Mesenchymal stem cell (in vitro differentiated cells and primary cell): ENCODE measurements around the gene OMG.

Experiments used
- DNase-seq: peaks from one replicate; pipeline ENCODE4 v3.0.0-alpha.2; 2013
- H2AFZ ChIP-seq: one replicate; pipeline ENCODE4 v1.6.1; 2013; ENCODE audit warnings: low read depth, mild to moderate bottlenecking, control low read depth, inconsistent platforms, low read length, moderate library complexity
- H2AK5ac ChIP-seq: 2 replicates; pipeline ENCODE4 v1.6.1; 2013; ENCODE audit warnings: low read length, moderate library complexity, mild to moderate bottlenecking, inconsistent platforms; ENCODE audit not compliant: severe bottlenecking
- H2BK120ac ChIP-seq: one replicate; pipeline ENCODE4 v1.6.1; 2013; ENCODE audit warnings: low read depth, mild to moderate bottlenecking, inconsistent platforms, low read length, moderate library complexity
- H2BK12ac ChIP-seq, 2 experiments: one replicate each; pipeline ENCODE4 v1.6.1; 2013; ENCODE audit warnings: inconsistent platforms in 2 of 2, low read length in 2 of 2, mild to moderate bottlenecking in 2 of 2, moderate library complexity in 2 of 2, control low read depth in 1 of 2
- H2BK15ac ChIP-seq: one replicate; pipeline ENCODE4 v1.6.1; 2013; ENCODE audit warnings: mild to moderate bottlenecking, low read depth, inconsistent platforms; ENCODE audit not compliant: poor library complexity, severe bottlenecking
- H2BK5ac ChIP-seq: 2 replicates; pipeline ENCODE4 v1.6.1; 2013; ENCODE audit warnings: low read depth, mild to moderate bottlenecking, low read length, control low read depth, inconsistent platforms; ENCODE audit not compliant: poor library complexity, severe bottlenecking
- H3K14ac ChIP-seq, 2 experiments: one replicate each; pipeline ENCODE4 v1.6.1; 2013; ENCODE audit warnings: inconsistent platforms in 2 of 2, low read length in 2 of 2, control low read depth in 1 of 2, mild to moderate bottlenecking in 1 of 2, moderate library complexity in 1 of 2
- H3K18ac ChIP-seq, 2 experiments: one replicate each; pipeline ENCODE4 v1.6.1; 2013; ENCODE audit warnings: inconsistent platforms in 2 of 2, low read length in 2 of 2, control low read depth in 1 of 2, low read depth in 1 of 2, mild to moderate bottlenecking in 1 of 2
- H3K23ac ChIP-seq, 2 experiments: one replicate each; pipeline ENCODE4 v1.6.1; 2013; ENCODE audit warnings: inconsistent platforms in 2 of 2, low read length in 2 of 2, mild to moderate bottlenecking in 2 of 2, moderate library complexity in 2 of 2, control low read depth in 1 of 2
- H3K27ac ChIP-seq: 2 replicates; pipeline ENCODE4 v1.5.1; 2013; ENCODE audit warnings: mild to moderate bottlenecking, moderate library complexity, low read length, control low read depth, inconsistent platforms; ENCODE audit not compliant: poor library complexity, severe bottlenecking
- H3K27me3 ChIP-seq, 2 experiments: 2 replicates each; pipeline versions ENCODE4 v1.6.1 to v1.7.0; 2013; ENCODE audit warnings: low read length in 2 of 2, mild to moderate bottlenecking in 2 of 2, moderate library complexity in 2 of 2, control low read depth in 1 of 2, inconsistent platforms in 1 of 2; ENCODE audit not compliant: control insufficient read depth in 1 of 2, insufficient read depth in 1 of 2
- H3K36me3 ChIP-seq, 2 experiments: 2 replicates each; pipeline versions ENCODE4 v1.6.1 to v1.7.0; 2013; ENCODE audit warnings: low read length in 2 of 2, control low read depth in 1 of 2, inconsistent platforms in 1 of 2, low read depth in 1 of 2, mild to moderate bottlenecking in 1 of 2; ENCODE audit not compliant: insufficient read depth in 2 of 2, control insufficient read depth in 1 of 2
- H3K4ac ChIP-seq, 2 experiments: one replicate each; pipeline ENCODE4 v1.6.1; 2013; ENCODE audit warnings: inconsistent platforms in 2 of 2, low read length in 2 of 2, mild to moderate bottlenecking in 2 of 2, moderate library complexity in 2 of 2, control low read depth in 1 of 2, low read depth in 1 of 2
- H3K4me1 ChIP-seq: 2 replicates; pipeline ENCODE4 v1.6.1; 2013; ENCODE audit warnings: low read depth, low read length, control low read depth; ENCODE audit not compliant: control insufficient read depth, insufficient read depth
- H3K4me2 ChIP-seq: 2 replicates; pipeline ENCODE4 v1.6.1; 2013; ENCODE audit warnings: low read length, mild to moderate bottlenecking, inconsistent platforms; ENCODE audit not compliant: poor library complexity, severe bottlenecking
- H3K4me3 ChIP-seq, 2 experiments: 2 replicates each; pipeline versions ENCODE4 v1.5.1 to v1.7.0; 2013; ENCODE audit warnings: low read length in 2 of 2, mild to moderate bottlenecking in 2 of 2, control low read depth in 1 of 2, low read depth in 1 of 2; ENCODE audit not compliant: insufficient read depth in 1 of 2
- H3K79me1 ChIP-seq: replicated peaks from 2 replicates; pipeline ENCODE4 v1.6.1; 2013; ENCODE audit warnings: mild to moderate bottlenecking, control low read depth, low read length, inconsistent platforms; ENCODE audit not compliant: poor library complexity, severe bottlenecking
- H3K9ac ChIP-seq: 2 replicates; pipeline ENCODE4 v1.7.0; 2013; ENCODE audit warnings: mild to moderate bottlenecking, low read length, moderate library complexity
- H3K9me3 ChIP-seq: 2 replicates; pipeline ENCODE4 v1.7.0; 2013; ENCODE audit warnings: mild to moderate bottlenecking, low read length; ENCODE audit not compliant: control insufficient read depth
- H4K8ac ChIP-seq: one replicate; pipeline ENCODE4 v1.6.1; 2013; ENCODE audit warnings: inconsistent platforms, mild to moderate bottlenecking, low read length, moderate library complexity
- H4K91ac ChIP-seq: one replicate; pipeline ENCODE4 v1.6.1; 2013; ENCODE audit warnings: mild to moderate bottlenecking, low read length, inconsistent platforms
- WGBS: methylation state at CpG from one replicate; pipeline ENCODE4 v1.1.7; 2013; ENCODE audit warnings: mixed read lengths; 5-methylcytosine and 5-hydroxymethylcytosine counted together

The OMG gene

GRCh38 chr17:31295489-31295871, 1.6 kb downstream of the OMG start:
- no peak overlapping the region for H2AK5ac ChIP-seq
- H3K4me3 ChIP-seq = no peak overlapping the region
- H3K18ac ChIP-seq = no peak overlapping the region
- peaks cover 3 to 6% of the 10 kb centered on the region in 2 experiments for H3K36me3 ChIP-seq
- DNase-seq = no peak
- no peaks in the 10 kb centered on the region for H3K4me1 ChIP-seq
- H3K23ac ChIP-seq = no peak overlapping the region
- no peak overlapping the region for H4K8ac ChIP-seq
- H3K14ac ChIP-seq = no peak overlapping the region
- no peak overlapping the region for H3K4me2 ChIP-seq
- H2AFZ ChIP-seq = no peak overlapping the region
- 86% methylated on average over 1 of the region's 1 CpG for WGBS
- peaks cover 3% of the 10 kb centered on the region for H3K79me1 ChIP-seq
- no peak overlapping the region for H2BK12ac ChIP-seq
- H3K27ac ChIP-seq = no peak overlapping the region
- no peak overlapping the region for H4K91ac ChIP-seq
- H3K4ac ChIP-seq = no peak overlapping the region
- no peaks in the 10 kb centered on the region for H3K9me3 ChIP-seq
- no peak overlapping the region for H2BK15ac ChIP-seq
- no peak overlapping the region for H2BK120ac ChIP-seq
- H3K27me3 ChIP-seq = no peaks in the 10 kb centered on the region
- no peak overlapping the region for H2BK5ac ChIP-seq
- no peak overlapping the region for H3K9ac ChIP-seq

- Histone ChIP-seq H3K79me1 (peaks cover 4% of the 10 kb centered on the region), H3K27me3 (no peaks in the 10 kb centered on the region), H3K9ac (no peak overlapping the region), H3K23ac (no peak overlapping the region), H2BK5ac (no peak overlapping the region), H3K4ac (no peak overlapping the region), H2BK12ac (no peak overlapping the region), H2AFZ (no peak overlapping the region), H3K36me3 (peaks cover 3 to 6% of the 10 kb centered on the region in 2 experiments), H2BK15ac (no peak overlapping the region), H3K14ac (no peak overlapping the region), H4K8ac (no peak overlapping the region), H3K27ac (no peak overlapping the region), H2BK120ac (no peak overlapping the region), H3K18ac (no peak overlapping the region), H2AK5ac (no peak overlapping the region), H3K4me3 (no peak overlapping the region), H3K9me3 (no peaks in the 10 kb centered on the region), H3K4me1 (no peaks in the 10 kb centered on the region), H3K4me2 (no peak overlapping the region), H4K91ac (no peak overlapping the region)
- 99% methylated on average over 3 of the region's 3 CpGs for WGBS
- DNase-seq = peak; percentile 32
Measured at GRCh38 chr17:31294820-31295488, 2.1 kb downstream of the OMG start.

- no peak overlapping the region for H2BK15ac ChIP-seq
- no peak overlapping the region for H2BK12ac ChIP-seq
- H2BK5ac ChIP-seq = no peak overlapping the region
- no peak overlapping the region for H2AFZ ChIP-seq
- H3K4me2 ChIP-seq = no peak overlapping the region
- no peak overlapping the region for H2AK5ac ChIP-seq
- peaks cover 3 to 6% of the 10 kb centered on the region in 2 experiments for H3K36me3 ChIP-seq
- no peak overlapping the region for H3K18ac ChIP-seq
- H2BK120ac ChIP-seq = no peak overlapping the region
- DNase-seq = no peak
- H3K4me1 ChIP-seq = no peaks in the 10 kb centered on the region
- peaks cover 4% of the 10 kb centered on the region for H3K79me1 ChIP-seq
- H3K27ac ChIP-seq = no peak overlapping the region
- no peaks in the 10 kb centered on the region for H3K27me3 ChIP-seq
- no peaks in the 10 kb centered on the region for H3K9me3 ChIP-seq
- no peak overlapping the region for H3K4me3 ChIP-seq
- 100% methylated on average over 2 of the region's 3 CpGs for WGBS
- no peak overlapping the region for H4K8ac ChIP-seq
- no peak overlapping the region for H3K23ac ChIP-seq
- H3K9ac ChIP-seq = no peak overlapping the region
- no peak overlapping the region for H4K91ac ChIP-seq
- H3K14ac ChIP-seq = no peak overlapping the region
- no peak overlapping the region for H3K4ac ChIP-seq
Measured at GRCh38 chr17:31294231-31294630, 2.8 kb downstream of the OMG start.

- no peak overlapping the region for H2AFZ ChIP-seq
- no peak overlapping the region for H2AK5ac ChIP-seq
- DNase-seq = no peak
Measured at GRCh38 chr17:31293581-31293980, 3.5 kb downstream of the OMG start.

More at GRCh38 chr17:31293581-31293980, 3.5 kb downstream of the OMG start:
- no peaks in the 10 kb centered on the region for H3K4me1 ChIP-seq
- H3K4me3 ChIP-seq = no peak overlapping the region
- H2BK120ac ChIP-seq = no peak overlapping the region
- H3K27me3 ChIP-seq = no peaks in the 10 kb centered on the region
- H2BK5ac ChIP-seq = no peak overlapping the region
- WGBS = 98% methylated on average over 2 of the region's 2 CpGs
- H3K4ac ChIP-seq = no peak overlapping the region
- H3K9ac ChIP-seq = no peak overlapping the region
- no peak overlapping the region for H3K14ac ChIP-seq
- H4K8ac ChIP-seq = no peak overlapping the region
- H3K36me3 ChIP-seq = peaks cover 3 to 6% of the 10 kb centered on the region in 2 experiments
- no peaks in the 10 kb centered on the region for H3K9me3 ChIP-seq
- H3K79me1 ChIP-seq = peaks cover 4% of the 10 kb centered on the region
- no peak overlapping the region for H3K23ac ChIP-seq
- no peak overlapping the region for H3K18ac ChIP-seq
- H2BK12ac ChIP-seq = no peak overlapping the region
- H3K27ac ChIP-seq = no peak overlapping the region
- H4K91ac ChIP-seq = no peak overlapping the region
- H3K4me2 ChIP-seq = no peak overlapping the region
- H2BK15ac ChIP-seq = no peak overlapping the region
